NT2/D1 (cell line): Measurements from ENCODE around the gene SUCLG2.
"Not testable (repeated sequence)": the region's sequence is repeated elsewhere in the genome, so short reads cannot be mapped to it uniquely, and the experiment has no call there.

Experiments used
- DNase-seq: peaks from one replicate; pipeline ENCODE4 v3.0.0-alpha.2; 2011; ENCODE audit warnings: low read depth, low spot score
- H3K27me3 ChIP-seq: 2 replicates; pipeline ENCODE4 v1.6.0; 2011; ENCODE audit warnings: mild to moderate bottlenecking; ENCODE audit not compliant: insufficient read length, insufficient read depth
- H3K36me3 ChIP-seq: 2 replicates; pipeline ENCODE4 v1.6.1; 2011; ENCODE audit warnings: mild to moderate bottlenecking, low read length, mixed read lengths; ENCODE audit not compliant: insufficient read depth, insufficient read length
- H3K4me1 ChIP-seq: 2 replicates; pipeline ENCODE4 v1.5.1; 2011; ENCODE audit not compliant: insufficient read depth, insufficient read length
- H3K4me3 ChIP-seq: 2 replicates; pipeline ENCODE4 v1.5.1; 2011; ENCODE audit warnings: low read depth; ENCODE audit not compliant: insufficient read length
- H3K9ac ChIP-seq: 2 replicates; pipeline ENCODE4 v1.6.0; 2011; ENCODE audit warnings: low read depth; ENCODE audit not compliant: insufficient read length
- H3K9me3 ChIP-seq: 2 replicates; pipeline ENCODE4 v1.5.1; 2011; ENCODE audit warnings: mild to moderate bottlenecking, low read length; ENCODE audit not compliant: insufficient read depth
- SUZ12 ChIP-seq: IDR thresholded peaks from 2 replicates; pipeline ENCODE4 v1.6.1; 2011; ENCODE audit not compliant: insufficient read length, insufficient read depth; ENCODE audit errors: extremely low read depth
- YY1 ChIP-seq: IDR thresholded peaks from 2 replicates; pipeline ENCODE4 v1.6.1; 2011; ENCODE audit not compliant: insufficient read length, insufficient read depth
- ZNF274 ChIP-seq: IDR thresholded peaks from 2 replicates; pipeline ENCODE4 v1.6.1; 2011; ENCODE audit warnings: mild to moderate bottlenecking, low read depth, low read length

Gene SUCLG2

DNA sequence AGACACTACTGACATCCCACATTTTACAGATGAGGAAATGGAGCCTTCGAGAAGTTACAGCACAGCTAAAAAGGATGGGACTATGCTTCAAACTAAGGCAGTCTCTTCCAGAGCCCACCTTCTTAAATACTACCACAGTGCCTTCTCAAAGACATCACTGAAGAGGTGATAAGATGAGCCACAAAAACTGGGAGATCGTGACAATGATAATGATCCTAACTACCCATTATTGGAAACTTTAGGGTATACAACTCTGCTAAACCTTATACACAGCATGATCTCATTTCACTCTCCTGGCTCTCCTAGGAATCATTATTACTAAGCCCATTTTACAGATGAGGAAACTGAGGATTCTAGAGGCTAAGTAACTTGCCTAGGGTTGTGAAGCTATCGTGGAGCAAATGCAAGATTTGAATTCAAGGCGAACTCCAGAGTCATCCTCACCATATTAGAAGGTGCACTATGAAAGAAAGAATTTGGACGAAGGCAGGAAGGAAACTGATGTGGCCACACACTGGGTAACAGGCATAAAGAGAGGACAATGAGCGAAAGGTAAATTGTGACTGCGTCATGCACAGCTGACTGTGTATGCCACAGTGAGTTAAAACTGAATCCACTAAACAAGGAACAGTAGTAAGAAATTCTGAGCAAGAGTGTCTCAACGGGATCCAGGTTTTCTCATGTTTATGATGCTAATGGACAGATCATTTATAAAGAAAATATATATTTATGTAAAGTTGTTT is 55.4 kb downstream of the SUCLG2 start:
- no peak for DNase-seq
- H3K9ac ChIP-seq = no peak overlapping the region
- no peak for TF ChIP-seq ZNF274
- no peak for TF ChIP-seq YY1
- no peak for TF ChIP-seq SUZ12
- no peak overlapping the region for H3K4me3 ChIP-seq
- H3K36me3 ChIP-seq = no peaks in the 10 kb centered on the region
- no peaks in the 10 kb centered on the region for H3K27me3 ChIP-seq
- H3K4me1 ChIP-seq = no peaks in the 10 kb centered on the region
- H3K9me3 ChIP-seq = no peaks in the 10 kb centered on the region

DNA sequence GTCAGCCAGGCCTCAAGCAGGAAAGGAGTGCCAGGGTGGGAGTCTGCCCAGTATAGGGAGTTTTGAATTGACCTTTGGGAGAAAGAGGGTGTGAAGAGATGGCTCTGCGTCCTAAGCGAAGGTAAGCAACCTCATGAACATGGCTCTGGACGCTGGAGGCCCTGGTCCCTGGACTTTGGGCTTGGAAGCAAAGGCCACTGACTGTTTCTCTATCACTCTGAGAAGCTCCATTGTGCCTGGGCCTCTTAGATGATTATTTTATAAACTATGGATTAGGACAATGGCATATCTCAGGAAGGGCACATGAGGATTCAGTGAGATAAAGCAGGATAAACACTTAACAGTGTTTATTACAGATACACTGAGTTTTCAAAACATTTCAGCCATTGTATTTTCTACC is 59.0 kb downstream of the SUCLG2 start:
- Histone ChIP-seq H3K4me1 (no peaks in the 10 kb centered on the region), H3K9ac (no peak overlapping the region), H3K4me3 (no peak overlapping the region), H3K9me3 (no peaks in the 10 kb centered on the region), H3K27me3 (no peaks in the 10 kb centered on the region), H3K36me3 (no peaks in the 10 kb centered on the region)
- no peak for DNase-seq
- TF ChIP-seq SUZ12 = no peak
- no peak for TF ChIP-seq YY1
- TF ChIP-seq ZNF274 = no peak

DNA sequence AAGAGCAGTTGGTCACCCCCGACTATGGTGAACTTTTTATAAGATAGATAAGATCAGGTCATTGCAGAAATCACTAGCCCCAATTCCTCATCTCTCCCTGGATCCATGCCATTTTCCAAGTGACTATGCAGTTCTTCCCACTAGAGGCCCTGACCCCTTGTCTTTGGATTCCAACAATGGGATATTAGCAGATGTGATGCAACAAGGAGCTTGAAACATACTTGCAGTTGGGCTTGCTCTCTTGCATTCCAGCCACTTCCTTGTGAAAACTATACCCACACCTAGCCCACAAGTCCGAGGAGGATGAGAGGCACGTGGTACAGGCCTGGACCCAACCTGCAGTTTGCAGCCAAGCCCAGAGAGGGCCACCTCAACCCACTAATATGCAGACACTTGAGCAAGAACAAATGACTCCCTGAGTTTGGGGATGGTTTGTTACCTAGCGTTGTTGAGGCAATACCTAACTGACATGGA is 60.6 kb downstream of the SUCLG2 start:
- no peak for DNase-seq
- Histone ChIP-seq H3K9me3 (no peaks in the 10 kb centered on the region), H3K4me3 (no peak overlapping the region), H3K9ac (no peak overlapping the region), H3K36me3 (no peaks in the 10 kb centered on the region), H3K4me1 (no peaks in the 10 kb centered on the region), H3K27me3 (no peaks in the 10 kb centered on the region)
- TF ChIP-seq SUZ12 = no peak
- no peak for TF ChIP-seq ZNF274
- no peak for TF ChIP-seq YY1

DNA sequence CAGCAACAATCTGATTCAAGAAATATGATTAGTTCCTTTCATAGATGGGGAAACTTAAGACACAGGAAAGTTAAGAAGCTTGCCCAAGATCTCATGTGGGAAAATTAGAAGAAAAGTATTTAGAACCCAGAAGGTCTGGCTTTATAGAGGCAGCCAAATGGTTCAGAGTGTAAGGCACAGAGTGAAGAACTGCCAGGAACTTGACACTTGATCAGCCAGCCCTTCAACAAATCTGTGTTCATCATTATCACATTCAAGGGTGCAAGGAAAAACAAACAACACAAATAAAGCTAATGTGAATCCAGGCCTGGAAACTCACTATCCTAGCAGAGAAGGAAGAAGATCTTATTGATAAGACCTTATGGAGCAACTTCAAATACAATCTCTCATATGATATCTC is 62.4 kb downstream of the SUCLG2 start:
- Histone ChIP-seq H3K9me3 (no peaks in the 10 kb centered on the region), H3K27me3 (no peaks in the 10 kb centered on the region), H3K36me3 (no peaks in the 10 kb centered on the region), H3K4me1 (no peaks in the 10 kb centered on the region), H3K4me3 (no peak overlapping the region), H3K9ac (no peak overlapping the region)
- TF ChIP-seq ZNF274 = no peak
- TF ChIP-seq SUZ12 = no peak
- no peak for TF ChIP-seq YY1
- DNase-seq = no peak

DNA sequence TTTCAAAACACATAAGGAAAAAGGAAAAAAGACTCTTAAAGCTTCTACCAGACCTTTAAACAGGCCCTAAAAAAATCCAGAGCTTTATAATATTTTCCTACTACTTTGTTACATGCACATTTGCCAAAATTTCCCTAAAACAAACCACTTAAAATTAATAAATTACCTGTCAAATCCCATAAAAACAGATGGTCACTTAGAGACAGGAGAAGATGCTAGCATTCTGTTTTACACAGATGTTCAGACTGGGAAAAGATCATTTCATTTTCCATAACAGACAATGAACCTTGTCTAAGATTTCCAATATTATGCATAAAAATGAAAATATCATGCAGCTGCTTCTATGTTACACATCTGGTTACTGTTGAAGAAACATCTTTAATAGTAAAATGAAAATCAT is 66.6 kb downstream of the SUCLG2 start:
- H3K4me1 ChIP-seq = no peaks in the 10 kb centered on the region
- no peaks in the 10 kb centered on the region for H3K9me3 ChIP-seq
- no peaks in the 10 kb centered on the region for H3K36me3 ChIP-seq
- no peak for TF ChIP-seq ZNF274
- TF ChIP-seq YY1 = no peak
- TF ChIP-seq SUZ12 = no peak
- no peak for DNase-seq
- H3K27me3 ChIP-seq = no peaks in the 10 kb centered on the region
- no peak overlapping the region for H3K9ac ChIP-seq
- H3K4me3 ChIP-seq = no peak overlapping the region

DNA sequence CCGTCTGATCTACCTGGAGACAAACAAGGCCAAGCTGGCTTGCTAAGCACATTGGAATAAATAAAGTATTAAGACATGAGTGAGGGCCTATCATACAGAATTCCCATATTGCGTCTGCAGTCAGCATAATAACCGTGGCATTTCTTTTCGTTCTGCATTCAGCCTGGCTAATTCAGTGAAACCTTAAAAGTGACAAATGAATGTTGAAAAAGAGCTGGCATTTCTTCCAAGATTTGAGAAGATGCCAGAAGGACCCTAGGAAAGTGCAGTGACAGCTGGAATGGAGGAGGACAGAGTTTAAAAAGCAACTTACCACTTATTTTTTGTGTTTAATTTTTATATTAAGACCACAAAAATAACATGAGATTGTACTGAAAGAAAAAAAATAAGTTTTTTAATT is 67.1 kb downstream of the SUCLG2 start:
- no peaks in the 10 kb centered on the region for H3K36me3 ChIP-seq
- no peak for DNase-seq
- H3K4me1 ChIP-seq = no peaks in the 10 kb centered on the region
- H3K4me3 ChIP-seq = no peak overlapping the region
- no peaks in the 10 kb centered on the region for H3K9me3 ChIP-seq
- H3K9ac ChIP-seq = no peak overlapping the region
- TF ChIP-seq SUZ12 (no peak), YY1 (no peak), ZNF274 (no peak)
- H3K27me3 ChIP-seq = no peaks in the 10 kb centered on the region

DNA sequence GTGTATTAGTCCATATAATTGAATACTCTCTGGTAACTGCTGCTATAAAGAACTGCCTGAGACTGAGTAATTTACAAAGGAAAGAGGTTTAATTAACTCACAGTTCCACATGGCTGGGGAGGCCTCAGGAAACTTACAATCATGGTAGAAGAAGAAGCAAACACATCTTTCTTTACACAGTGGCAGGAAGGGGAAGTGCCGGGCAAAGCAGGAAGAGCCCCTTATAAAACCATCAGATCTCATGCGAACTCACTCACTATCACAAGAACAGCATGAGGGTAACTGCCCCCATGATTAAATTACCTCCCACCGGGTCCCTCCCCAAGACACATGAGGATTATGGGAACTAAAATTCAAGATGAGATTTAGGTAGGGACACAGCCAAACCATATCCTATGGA is 69.8 kb downstream of the SUCLG2 start:
- H3K9ac ChIP-seq, DNase-seq, H3K4me1 ChIP-seq, H3K4me3 ChIP-seq, H3K27me3 ChIP-seq, H3K9me3 ChIP-seq, H3K36me3 ChIP-seq: not testable (repeated sequence)

DNA sequence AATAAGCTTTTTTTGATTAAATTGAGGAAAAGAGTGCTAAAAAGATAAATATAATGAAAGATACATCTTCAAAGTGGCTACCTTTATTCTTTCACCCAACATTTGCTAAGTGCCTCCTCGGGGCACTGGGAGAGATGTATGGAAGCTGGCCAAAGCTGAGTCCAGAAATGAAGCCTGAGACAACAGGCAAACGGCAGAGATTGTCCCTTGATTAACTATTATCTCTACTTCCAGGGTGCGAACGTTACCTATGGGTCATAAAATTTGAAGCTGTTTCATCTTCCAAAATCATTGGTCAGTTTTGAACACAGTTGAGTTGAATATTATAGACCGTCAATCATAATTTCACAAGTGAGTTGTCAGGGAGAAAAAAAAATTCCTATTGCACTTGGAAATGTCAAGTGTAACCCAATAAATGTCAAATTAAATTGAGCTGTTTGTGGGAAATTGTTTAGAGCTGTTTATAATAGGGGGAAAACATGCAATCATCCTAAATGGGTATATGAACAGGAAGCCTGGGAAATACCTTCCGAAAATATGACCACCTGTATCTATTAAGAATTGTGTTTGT is 73.9 kb downstream of the SUCLG2 start:
- no peaks in the 10 kb centered on the region for H3K4me1 ChIP-seq
- no peak for DNase-seq
- no peaks in the 10 kb centered on the region for H3K36me3 ChIP-seq
- H3K27me3 ChIP-seq = no peaks in the 10 kb centered on the region
- H3K9ac ChIP-seq = no peak overlapping the region
- H3K4me3 ChIP-seq = no peak overlapping the region
- H3K9me3 ChIP-seq = no peaks in the 10 kb centered on the region
- TF ChIP-seq ZNF274 (no peak), SUZ12 (no peak)
